Left ventricle myocardium inferior (tissue), 1 donor: ENCODE results near the gene KCNQ1. TPM values are rescaled to one million over a fixed set of nuclear protein-coding genes. Genes with fewer than 3 reads are reported as not detected.

Experiments
- DNase-seq: peaks from one replicate; pipeline ENCODE4 v3.0.0-alpha.2; 2020
- H3K27ac ChIP-seq: fragments of 200-600 bp; replicated peaks from 2 replicates; pipeline ENCODE4 v1.8.0; 2021
- H3K27me3 ChIP-seq: fragments of 200-600 bp; 2 replicates; pipeline ENCODE4 v1.8.0; 2021; ENCODE audit warnings: low read depth
- H3K36me3 ChIP-seq: fragments of 200-600 bp; 2 replicates; pipeline ENCODE4 v1.8.0; 2021
- H3K4me1 ChIP-seq: fragments of 200-600 bp; 2 replicates; pipeline ENCODE4 v1.8.0; 2021
- H3K4me3 ChIP-seq: fragments of 200-600 bp; 2 replicates; pipeline ENCODE4 v1.8.0; 2021; ENCODE audit warnings: mild to moderate bottlenecking, moderate library complexity
- H3K9me3 ChIP-seq: fragments of 200-600 bp; replicated peaks from 2 replicates; pipeline ENCODE4 v1.8.0; 2021
- intact Hi-C: fragments of 100-400 bp; cut with micrococcal nuclease; formaldehyde crosslinking; loops from one replicate; pipeline ENCODE4 v1.11.0; 2022
- total RNA-seq: library from RNA; stranded (reverse); fragmentation: NEBNext Ultra II Directional; extraction: Animal tissue kit (Norgen Biotek cat#: 25700); gene quantifications from one replicate; pipeline ENCODE4 v1.2.1, GENCODE V29; 2021
- TF ChIP-seq, protein P1 (sequence below): fragments of 200-600 bp; IDR thresholded peaks from 2 replicates; pipeline ENCODE4 v1.8.0; 2021; ENCODE audit warnings: antibody characterized with exemption, mild to moderate bottlenecking, borderline replicate concordance
- donor health status: DM: no; HTN: yes; CAD: no; lungs with severe emphysema.

Gene KCNQ1
- total RNA-seq, 1 donor from 2014 or later, result 41.8 TPM

DNA sequence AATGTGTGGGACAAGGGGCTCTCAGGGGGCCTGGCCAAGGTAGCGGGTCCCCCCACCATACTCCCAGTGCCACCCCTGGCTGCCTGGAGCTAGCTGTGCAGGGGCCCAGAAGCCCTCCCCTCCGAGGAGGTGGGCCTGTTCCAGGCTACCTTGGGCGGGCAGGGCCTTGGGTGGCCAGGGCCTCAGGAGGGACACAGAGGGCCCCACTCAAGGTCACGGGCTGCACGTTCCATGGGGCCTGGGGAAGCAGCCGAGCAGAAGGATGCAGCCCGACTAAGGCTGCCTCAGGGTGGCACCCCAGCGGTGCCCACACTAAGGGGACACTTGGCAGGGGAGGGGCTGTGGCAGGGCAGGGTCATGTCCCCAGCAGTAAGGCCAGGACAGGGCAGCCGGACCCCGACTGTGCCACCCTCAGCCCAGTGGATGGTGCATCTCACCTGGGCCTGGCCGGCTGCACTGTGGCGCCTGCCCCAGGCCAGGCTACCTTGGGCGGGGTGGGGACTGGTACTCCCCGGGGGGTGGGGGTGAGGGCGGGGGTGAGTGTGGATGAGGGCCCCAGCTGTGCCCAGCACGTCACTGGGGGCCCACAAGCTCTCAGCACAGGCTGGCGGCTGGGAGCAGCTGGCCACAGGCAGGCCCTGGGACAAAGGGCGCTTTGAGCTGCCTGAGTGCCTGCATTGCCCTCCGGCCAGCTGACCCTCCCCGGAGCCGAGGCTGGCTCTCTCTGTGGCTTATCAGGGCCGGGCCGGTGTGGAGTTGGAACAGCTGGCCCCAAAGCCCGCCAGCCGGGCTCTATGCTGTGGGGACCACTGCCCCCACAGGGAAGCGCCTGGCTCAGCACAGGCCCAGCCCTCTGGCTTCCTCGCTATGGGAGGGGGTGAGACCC is 117.1 kb downstream of the KCNQ1 start:
- Histone ChIP-seq H3K36me3 (no peaks in the 10 kb centered on the region), H3K4me1 (peaks cover 20% of the 10 kb centered on the region), H3K9me3 (peaks cover 3% of the 10 kb centered on the region), H3K4me3 (no peak overlapping the region), H3K27me3 (no peaks in the 10 kb centered on the region), H3K27ac (no peak overlapping the region)
- intact Hi-C loops, result no loop called here
- DNase-seq, result peak; percentile 18
- TF ChIP-seq, protein P1, sequence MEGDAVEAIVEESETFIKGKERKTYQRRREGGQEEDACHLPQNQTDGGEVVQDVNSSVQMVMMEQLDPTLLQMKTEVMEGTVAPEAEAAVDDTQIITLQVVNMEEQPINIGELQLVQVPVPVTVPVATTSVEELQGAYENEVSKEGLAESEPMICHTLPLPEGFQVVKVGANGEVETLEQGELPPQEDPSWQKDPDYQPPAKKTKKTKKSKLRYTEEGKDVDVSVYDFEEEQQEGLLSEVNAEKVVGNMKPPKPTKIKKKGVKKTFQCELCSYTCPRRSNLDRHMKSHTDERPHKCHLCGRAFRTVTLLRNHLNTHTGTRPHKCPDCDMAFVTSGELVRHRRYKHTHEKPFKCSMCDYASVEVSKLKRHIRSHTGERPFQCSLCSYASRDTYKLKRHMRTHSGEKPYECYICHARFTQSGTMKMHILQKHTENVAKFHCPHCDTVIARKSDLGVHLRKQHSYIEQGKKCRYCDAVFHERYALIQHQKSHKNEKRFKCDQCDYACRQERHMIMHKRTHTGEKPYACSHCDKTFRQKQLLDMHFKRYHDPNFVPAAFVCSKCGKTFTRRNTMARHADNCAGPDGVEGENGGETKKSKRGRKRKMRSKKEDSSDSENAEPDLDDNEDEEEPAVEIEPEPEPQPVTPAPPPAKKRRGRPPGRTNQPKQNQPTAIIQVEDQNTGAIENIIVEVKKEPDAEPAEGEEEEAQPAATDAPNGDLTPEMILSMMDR, result no peak

DNA sequence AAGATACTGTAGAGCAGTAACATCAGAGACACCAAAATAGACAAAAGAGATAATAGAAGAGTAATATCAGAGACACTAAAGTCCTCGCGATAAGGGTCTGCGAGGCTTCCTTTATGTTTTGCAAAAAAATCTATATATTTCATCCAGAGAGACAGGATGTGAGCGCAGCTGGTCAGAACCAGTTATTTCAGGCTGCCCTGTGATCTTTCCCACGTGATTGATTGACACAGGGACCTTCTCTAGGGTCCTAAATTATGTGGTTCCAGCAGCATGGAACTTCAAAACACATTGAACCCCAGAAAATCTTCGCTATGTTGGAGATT is 118.0 kb downstream of the KCNQ1 start:
- no peaks in the 10 kb centered on the region for H3K27me3 ChIP-seq
- DNase-seq, result no peak
- intact Hi-C loops, result no loop called here
- peaks cover 20% of the 10 kb centered on the region for H3K4me1 ChIP-seq
- no peaks in the 10 kb centered on the region for H3K36me3 ChIP-seq
- H3K9me3 ChIP-seq, result no peaks in the 10 kb centered on the region
- TF ChIP-seq, protein P1, result no peak
- no peak overlapping the region for H3K27ac ChIP-seq
- H3K4me3 ChIP-seq, result no peak overlapping the region

DNA sequence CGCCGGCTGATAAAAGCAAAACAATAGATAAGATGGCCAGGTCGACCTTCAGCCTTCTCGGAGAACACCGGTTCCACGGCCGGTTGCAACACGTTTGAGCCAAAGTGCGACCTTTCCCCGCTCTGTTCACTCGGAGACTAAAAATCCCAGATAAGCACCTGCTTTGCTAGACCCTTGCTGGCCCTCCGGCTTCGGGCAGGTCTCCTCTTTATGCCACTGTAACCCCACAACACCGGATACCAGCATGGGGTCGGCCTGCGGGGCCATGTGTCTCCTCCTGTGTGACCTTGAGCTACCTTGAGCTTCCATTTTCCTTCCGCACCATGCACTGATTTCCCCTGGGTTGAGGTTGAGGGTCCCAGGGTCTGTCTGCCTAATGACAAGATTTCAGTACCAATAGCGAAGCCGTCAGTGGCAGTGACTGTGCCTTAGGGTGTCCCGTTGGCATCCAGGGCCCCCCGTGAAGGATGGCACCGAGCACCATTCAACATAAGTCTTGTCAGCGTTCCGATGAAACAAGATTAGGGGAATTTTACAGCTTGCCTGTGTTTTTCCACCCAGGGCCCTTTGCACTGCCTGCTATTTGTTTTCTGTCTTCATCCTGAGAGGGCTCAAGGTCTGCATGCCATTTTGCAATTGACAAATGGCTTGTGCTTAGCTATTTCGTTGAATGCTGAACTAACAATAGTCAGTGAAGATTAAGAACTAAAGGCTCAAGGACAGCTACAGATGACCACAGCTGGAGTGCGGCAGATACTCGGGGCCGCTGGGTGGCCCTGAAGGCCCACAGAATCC is 118.6 kb downstream of the KCNQ1 start:
- H3K4me1 ChIP-seq, result peaks cover 20% of the 10 kb centered on the region
- DNase-seq, result peak; percentile 11
- H3K4me3 ChIP-seq, result no peak overlapping the region
- TF ChIP-seq, protein P1, result no peak
- no peaks in the 10 kb centered on the region for H3K9me3 ChIP-seq
- H3K27me3 ChIP-seq, result no peaks in the 10 kb centered on the region
- intact Hi-C loops, result no loop called here
- H3K27ac ChIP-seq, result no peak overlapping the region
- H3K36me3 ChIP-seq, result no peaks in the 10 kb centered on the region

DNA sequence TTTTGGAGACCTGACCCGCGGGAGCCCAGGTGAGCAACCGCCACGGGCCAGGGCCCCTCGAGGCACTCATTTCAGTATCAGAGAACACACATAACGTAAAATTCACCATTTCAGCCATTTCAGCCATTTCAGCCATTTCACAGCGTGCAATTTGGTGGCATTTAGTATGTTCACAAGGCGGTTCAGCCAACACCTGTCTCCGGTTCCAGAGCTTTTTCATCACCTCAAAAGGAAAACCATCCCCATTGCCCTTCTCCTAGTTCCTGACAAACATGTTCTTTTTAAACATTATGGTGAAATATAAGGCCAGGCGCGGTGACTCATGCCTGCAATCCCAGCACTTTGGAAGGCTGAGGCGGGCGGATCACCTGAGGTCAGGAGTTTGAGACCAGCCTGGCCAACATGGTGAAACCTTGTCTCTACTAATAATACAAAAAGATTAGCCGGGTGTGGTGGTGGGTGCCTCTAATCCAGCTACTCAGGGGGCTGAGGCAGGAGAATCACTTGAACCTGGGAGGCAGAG is 119.3 kb downstream of the KCNQ1 start:
- no peaks in the 10 kb centered on the region for H3K27me3 ChIP-seq
- DNase-seq, result peak; percentile 9
- H3K36me3 ChIP-seq, result no peaks in the 10 kb centered on the region
- intact Hi-C loops, result no loop called here
- H3K9me3 ChIP-seq, result no peaks in the 10 kb centered on the region
- H3K4me1 ChIP-seq, result peaks cover 19% of the 10 kb centered on the region
- TF ChIP-seq, protein P1, result no peak
- no peak overlapping the region for H3K27ac ChIP-seq
- no peak overlapping the region for H3K4me3 ChIP-seq

DNA sequence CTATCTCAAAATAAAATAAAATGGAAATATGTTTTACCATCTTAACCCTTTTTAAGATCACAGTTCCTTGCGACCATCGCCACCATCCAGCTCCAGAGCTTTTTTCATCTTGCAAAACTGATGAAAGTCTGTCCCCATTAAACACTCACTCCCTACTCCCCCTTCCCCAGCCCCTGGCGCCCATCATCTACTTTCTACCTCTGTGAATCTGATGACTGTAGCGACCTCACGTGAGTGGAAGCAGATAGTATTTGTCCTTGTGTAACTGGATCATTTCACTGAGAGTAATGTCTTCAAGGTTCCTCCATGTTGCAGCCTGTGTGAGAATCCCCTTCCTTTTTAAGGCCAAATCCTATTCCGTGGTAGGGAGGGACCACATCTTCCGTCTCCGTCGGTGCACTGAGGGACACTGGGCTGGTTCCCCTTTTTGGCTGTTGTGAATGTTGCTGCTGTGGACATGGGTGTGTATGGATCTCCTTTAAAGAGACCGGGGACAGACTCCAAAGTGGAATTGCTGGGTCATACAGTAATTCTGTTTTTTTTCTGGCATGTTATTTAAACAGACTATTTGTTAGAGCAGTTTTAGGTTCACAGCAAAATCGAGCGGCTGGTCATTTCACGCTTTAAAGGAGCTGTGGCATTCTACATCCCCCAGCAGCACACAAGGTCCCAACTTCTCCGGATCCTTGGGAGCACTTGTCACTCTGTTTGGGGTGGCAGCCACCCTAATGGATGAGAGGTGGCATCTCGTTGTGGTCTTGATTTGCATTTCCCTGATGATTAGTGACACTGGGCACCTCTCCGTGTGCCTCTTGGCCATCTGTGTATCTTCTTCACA is 120.0 kb downstream of the KCNQ1 start:
- H3K9me3 ChIP-seq, result no peaks in the 10 kb centered on the region
- intact Hi-C loops, result no loop called here
- H3K36me3 ChIP-seq, result no peaks in the 10 kb centered on the region
- TF ChIP-seq, protein P1, result no peak
- H3K4me1 ChIP-seq, result peaks cover 12% of the 10 kb centered on the region
- no peak overlapping the region for H3K27ac ChIP-seq
- DNase-seq, result peak; percentile 13
- H3K27me3 ChIP-seq, result no peaks in the 10 kb centered on the region
- no peak overlapping the region for H3K4me3 ChIP-seq
